Muscle of leg (tissue), 11 donors: ENCODE data around the gene CXCL8. TPM values are rescaled to one million over a fixed set of nuclear protein-coding genes. Genes with fewer than 3 reads are reported as not detected.
"Not testable (repeated sequence)": the region's sequence is repeated elsewhere in the genome, so short reads cannot be mapped to it uniquely, and the experiment has no call there.

Source experiments
- DNase-seq: peaks from one replicate; pipeline ENCODE4 v3.0.0; 2013
- H3K27ac ChIP-seq: one replicate; pipeline ENCODE4 v1.5.1; 2013; ENCODE audit warnings: mild to moderate bottlenecking, low read length, control low read depth
- H3K27me3 ChIP-seq: one replicate; pipeline ENCODE4 v1.6.1; 2013; ENCODE audit warnings: low read length; ENCODE audit not compliant: control insufficient read depth, insufficient read depth
- H3K36me3 ChIP-seq: one replicate; pipeline ENCODE4 v1.6.1; 2013; ENCODE audit warnings: low read length; ENCODE audit not compliant: control insufficient read depth, insufficient read depth
- H3K4me1 ChIP-seq: one replicate; pipeline ENCODE4 v1.6.1; 2013; ENCODE audit warnings: low read length; ENCODE audit not compliant: control insufficient read depth, insufficient read depth
- H3K4me3 ChIP-seq: one replicate; pipeline ENCODE4 v1.5.1; 2013; ENCODE audit warnings: low read length, control low read depth
- H3K9me3 ChIP-seq: replicated peaks from 2 replicates; pipeline ENCODE4 v1.6.1; 2013; ENCODE audit warnings: low read depth, low read length; ENCODE audit not compliant: control insufficient read depth
- WGBS: methylation state at CpG from one replicate; pipeline ENCODE4 v1.1.5; 2013; ENCODE audit warnings: missing lambda C conversion rate; ENCODE audit not compliant: insufficient coverage; 5-methylcytosine and 5-hydroxymethylcytosine counted together
- polyA plus RNA-seq, 8 donors: library from polyadenylated mRNA; unstranded; fragments of 120-200 nt; gene quantifications; one replicate each; pipeline versions ENCODE4 v1.2.1 to v1.2.3, GENCODE V29; 2013; ENCODE audit warnings: inconsistent platforms in 1 of 8, low replicate concordance in 1 of 8; ENCODE audit not compliant: insufficient read length in 8 of 8, insufficient read depth in 1 of 8
- total RNA-seq: library from RNA; stranded (reverse); fragments of 120-200 nt; gene quantifications from one replicate; pipeline ENCODE4 v1.2.4, GENCODE V29; 2013

The CXCL8 gene
- total and polyA plus RNA-seq, 9 donors: 1.2 to 10.7 (median 3.3) TPM

DNA sequence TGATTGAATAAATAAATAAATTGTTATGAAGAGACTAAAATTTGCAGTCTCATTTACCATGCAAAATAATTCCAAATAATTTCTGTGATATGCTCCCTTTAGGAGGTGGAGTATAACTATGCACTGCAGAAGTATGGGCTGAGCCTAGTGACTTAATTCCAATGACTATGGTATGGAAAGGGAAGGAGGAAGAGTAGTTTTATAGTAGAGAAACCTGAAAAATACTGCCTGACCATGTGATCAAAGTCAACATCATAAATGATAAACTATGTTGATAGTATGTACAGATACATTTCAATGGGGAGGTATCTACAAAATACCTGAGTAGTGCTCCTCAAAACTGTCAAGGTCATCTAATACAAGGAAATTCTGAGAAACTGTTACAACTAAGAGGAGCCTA lies 14.6 kb downstream of the CXCL8 start:
- no peak for DNase-seq
- Histone ChIP-seq H3K36me3 (no peaks in the 10 kb centered on the region), H3K27ac (no peak overlapping the region), H3K4me3 (no peak overlapping the region), H3K27me3 (no peaks in the 10 kb centered on the region), H3K9me3 (no peaks in the 10 kb centered on the region), H3K4me1 (no peaks in the 10 kb centered on the region)

DNA sequence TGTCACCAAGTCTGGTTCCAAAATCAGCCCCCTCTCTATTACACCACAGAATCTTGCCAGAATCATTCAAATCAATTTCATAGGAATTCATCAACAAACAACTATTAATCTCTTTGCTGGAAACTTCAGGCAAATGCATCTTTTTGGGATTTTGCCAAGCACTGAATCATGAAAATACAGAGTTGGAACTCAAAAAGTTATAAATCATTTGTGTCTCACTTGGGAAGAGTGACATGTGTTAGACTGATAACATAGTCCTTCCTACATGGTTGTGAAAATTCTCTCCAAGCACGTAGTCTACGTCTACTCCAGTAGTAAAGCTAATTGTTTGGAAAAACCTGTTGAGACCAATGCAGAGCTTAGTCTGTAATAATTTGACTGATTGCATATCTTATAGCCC lies 19.0 kb downstream of the CXCL8 start:
- Histone ChIP-seq H3K4me3 (no peak overlapping the region), H3K36me3 (no peaks in the 10 kb centered on the region), H3K9me3 (no peaks in the 10 kb centered on the region), H3K27ac (no peak overlapping the region), H3K4me1 (no peaks in the 10 kb centered on the region), H3K27me3 (no peaks in the 10 kb centered on the region)
- WGBS: no CpG with 5 or more reads among the region's 2 CpGs
- DNase-seq: no peak

DNA sequence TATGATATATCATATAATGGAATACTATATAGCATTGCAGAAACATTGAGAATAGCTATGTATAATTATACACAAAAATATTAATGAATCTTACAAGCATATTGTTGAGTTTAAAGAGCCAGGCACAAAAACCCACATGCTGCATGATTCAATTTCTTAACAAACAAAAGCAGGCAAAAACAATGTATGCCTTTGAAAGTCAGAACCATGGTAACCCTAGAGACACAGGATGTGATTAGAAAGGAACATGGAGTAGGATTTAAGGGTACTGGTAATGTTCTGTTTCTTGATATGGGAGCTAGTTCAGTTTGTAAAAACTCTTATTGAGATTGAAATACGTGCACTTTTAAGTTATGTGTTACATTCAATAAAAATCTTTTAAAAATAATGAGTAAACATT lies 21.5 kb downstream of the CXCL8 start:
- no peaks in the 10 kb centered on the region for H3K4me1 ChIP-seq
- H3K27me3 ChIP-seq: no peaks in the 10 kb centered on the region
- H3K4me3 ChIP-seq: no peak overlapping the region
- WGBS: no CpG with 5 or more reads among the region's 1 CpG
- DNase-seq: no peak
- H3K36me3 ChIP-seq: no peaks in the 10 kb centered on the region
- H3K9me3 ChIP-seq: no peaks in the 10 kb centered on the region
- H3K27ac ChIP-seq: no peak overlapping the region

DNA sequence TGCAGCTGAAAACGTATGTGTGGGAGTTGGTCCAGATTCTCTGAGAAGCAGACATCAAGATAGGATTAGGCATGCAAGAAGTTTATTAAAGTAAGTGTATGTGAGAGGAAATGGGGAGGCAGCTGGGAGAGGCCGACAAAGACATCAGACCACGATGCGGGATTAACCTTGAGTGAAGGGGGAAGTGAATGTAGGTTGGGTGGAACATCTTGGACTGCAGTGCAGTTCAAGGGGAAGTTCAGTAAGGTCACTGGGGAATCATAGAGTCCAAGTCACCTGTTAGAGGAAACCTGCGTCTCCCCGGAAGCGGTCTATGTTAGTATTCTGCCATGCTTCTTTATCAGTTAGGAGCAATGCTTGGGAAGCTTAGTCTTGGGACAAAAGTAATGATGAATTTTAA lies 22.0 kb downstream of the CXCL8 start:
- Histone ChIP-seq H3K27ac (no peak overlapping the region), H3K4me1 (no peaks in the 10 kb centered on the region), H3K27me3 (no peaks in the 10 kb centered on the region), H3K36me3 (no peaks in the 10 kb centered on the region), H3K9me3 (no peaks in the 10 kb centered on the region), H3K4me3 (no peak overlapping the region)
- peak; percentile 13 for DNase-seq
- 56% methylated on average over 7 of the region's 7 CpGs for WGBS

DNA sequence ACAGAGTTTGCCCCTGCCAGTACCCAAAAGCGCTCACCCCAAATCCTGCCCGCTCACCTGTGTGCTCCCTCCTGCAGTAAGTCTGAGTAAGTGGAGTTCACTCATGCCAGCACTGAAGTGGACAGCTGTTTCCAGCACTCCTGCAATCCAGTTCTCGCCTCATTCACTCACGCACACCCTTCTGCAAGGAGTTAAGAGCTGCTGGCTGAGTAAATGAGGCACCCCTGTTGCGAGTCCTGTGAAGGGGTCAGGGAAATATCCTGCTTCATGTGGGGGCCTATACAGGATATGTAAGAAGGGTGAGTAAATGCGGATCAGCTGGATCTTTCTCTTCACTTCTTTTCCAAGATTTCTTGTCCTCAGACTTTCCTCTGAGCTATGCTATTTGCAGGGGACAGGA lies 23.5 kb downstream of the CXCL8 start:
- no peak for DNase-seq
- Histone ChIP-seq H3K27ac (no peak overlapping the region), H3K4me3 (no peak overlapping the region), H3K4me1 (no peaks in the 10 kb centered on the region), H3K27me3 (no peaks in the 10 kb centered on the region), H3K9me3 (no peaks in the 10 kb centered on the region), H3K36me3 (no peaks in the 10 kb centered on the region)
- WGBS: 100% methylated on average over 2 of the region's 6 CpGs

DNA sequence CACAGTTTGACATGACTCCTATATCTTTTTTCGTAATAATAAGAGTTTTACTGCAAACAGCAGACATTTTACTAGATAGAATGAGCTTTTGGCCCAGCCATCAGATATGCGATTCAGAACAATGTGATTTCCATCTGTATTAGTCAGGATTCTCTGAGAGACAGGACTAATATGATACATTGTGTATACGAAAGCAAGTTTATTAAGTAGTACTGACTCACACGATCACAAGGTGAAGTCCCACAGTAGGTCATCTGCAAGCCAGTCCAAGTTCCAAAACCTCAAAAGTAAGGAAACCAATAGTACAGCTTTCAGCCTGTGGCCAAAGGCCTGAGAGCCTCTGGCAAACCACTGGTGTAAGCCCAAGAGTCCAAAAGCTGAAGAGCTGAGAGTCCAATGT lies 24.1 kb downstream of the CXCL8 start:
- H3K4me1 ChIP-seq: no peaks in the 10 kb centered on the region
- DNase-seq: no peak
- H3K4me3 ChIP-seq: no peak overlapping the region
- H3K27me3 ChIP-seq: no peaks in the 10 kb centered on the region
- H3K27ac ChIP-seq: no peak overlapping the region
- 73% methylated on average over 3 of the region's 4 CpGs for WGBS
- no peaks in the 10 kb centered on the region for H3K36me3 ChIP-seq
- H3K9me3 ChIP-seq: no peaks in the 10 kb centered on the region

DNA sequence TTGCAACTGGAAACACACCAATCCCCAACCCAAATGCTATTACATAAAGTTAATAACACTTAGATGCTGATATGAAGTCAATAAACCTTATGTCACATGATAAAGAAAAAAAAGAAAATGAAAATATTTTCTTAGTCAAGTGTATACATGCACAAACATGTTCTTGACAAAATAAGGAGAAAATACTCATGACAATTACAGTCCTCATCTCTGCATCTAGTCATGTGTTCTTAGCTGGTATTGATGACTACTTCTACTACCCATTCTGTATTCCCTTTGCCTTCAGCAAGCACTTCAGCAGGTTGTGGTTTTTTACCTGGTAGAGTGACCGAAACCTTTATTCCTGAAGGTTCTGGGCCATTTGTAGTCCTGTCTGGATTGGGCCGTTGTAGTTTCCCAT lies 24.9 kb downstream of the CXCL8 start:
- Histone ChIP-seq H3K4me1 (no peaks in the 10 kb centered on the region), H3K9me3 (no peaks in the 10 kb centered on the region), H3K36me3 (no peaks in the 10 kb centered on the region), H3K4me3 (no peak overlapping the region), H3K27ac (no peak overlapping the region), H3K27me3 (no peaks in the 10 kb centered on the region)
- 80% methylated on average over 1 of the region's 2 CpGs for WGBS
- no peak for DNase-seq

DNA sequence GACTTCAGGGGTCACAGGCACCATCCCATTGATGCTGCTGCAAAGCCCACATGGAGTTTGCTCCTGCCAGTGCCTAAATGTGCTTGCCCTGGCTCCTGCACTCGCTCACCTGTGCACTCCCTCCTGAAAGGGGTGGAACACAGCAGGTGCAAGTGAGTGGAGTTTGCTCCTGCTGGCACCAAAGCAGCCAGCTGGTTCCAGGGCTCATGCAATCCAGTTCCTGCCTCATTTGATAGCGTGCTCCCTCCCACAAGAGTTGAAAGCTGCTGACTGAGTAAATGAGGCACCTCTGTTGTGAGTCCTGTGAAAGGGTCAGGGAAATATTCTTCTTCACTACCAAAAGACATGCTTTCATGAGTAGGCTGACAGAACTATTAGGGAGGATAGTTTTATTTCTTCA lies 30.5 kb downstream of the CXCL8 start:
- Histone ChIP-seq H3K27me3 (no peaks in the 10 kb centered on the region), H3K4me3 (no peak overlapping the region)
- WGBS: no CpG with 5 or more reads among the region's 2 CpGs

DNA sequence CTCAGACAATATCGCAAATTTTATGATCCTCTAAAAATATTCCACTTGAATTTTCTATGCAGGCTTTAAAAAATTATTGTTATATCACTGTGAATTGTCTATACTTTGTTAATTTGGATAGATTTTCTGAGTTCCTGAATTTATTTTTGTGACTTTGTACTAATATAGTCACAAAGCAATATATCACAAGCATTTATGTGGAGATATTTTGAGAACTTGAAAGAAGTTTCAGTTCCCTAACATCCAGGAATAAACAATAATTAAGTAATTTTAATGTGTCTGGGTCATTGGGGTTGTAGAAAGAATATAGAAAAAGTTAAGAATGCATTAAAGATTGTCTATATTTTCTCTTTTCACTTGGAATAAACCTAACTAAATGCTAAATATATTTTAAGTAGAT lies 32.0 kb downstream of the CXCL8 start:
- no peak for DNase-seq
- no CpG with 5 or more reads among the region's 1 CpG for WGBS
- Histone ChIP-seq H3K27me3 (no peaks in the 10 kb centered on the region), H3K27ac (no peak overlapping the region), H3K9me3 (no peaks in the 10 kb centered on the region), H3K4me3 (no peak overlapping the region), H3K4me1 (no peaks in the 10 kb centered on the region), H3K36me3 (no peaks in the 10 kb centered on the region)

More for the DNA sequence above, 30.5 kb downstream of the CXCL8 start:
- no peaks in the 10 kb centered on the region for H3K36me3 ChIP-seq
- H3K9me3 ChIP-seq: no peaks in the 10 kb centered on the region
- DNase-seq: no peak
- no peak overlapping the region for H3K27ac ChIP-seq
- H3K4me1 ChIP-seq: no peaks in the 10 kb centered on the region

DNA sequence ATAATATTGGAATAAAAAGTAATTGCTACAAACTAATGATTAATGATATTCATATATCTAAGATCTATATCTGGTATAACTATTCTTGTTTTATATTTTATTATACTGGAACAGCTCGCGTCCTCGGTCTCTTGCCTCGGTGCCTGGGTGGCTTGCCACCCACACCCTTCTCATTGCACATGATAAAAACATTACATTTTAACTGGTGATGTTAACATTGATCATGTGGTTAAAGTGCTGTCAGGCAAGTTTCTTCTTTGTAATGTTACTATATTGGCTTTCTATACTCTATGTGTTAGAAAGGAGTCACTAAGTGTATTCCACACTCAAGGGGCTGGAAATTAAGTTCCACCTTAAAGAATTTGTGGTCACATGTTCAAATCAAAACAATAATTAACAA lies 34.0 kb downstream of the CXCL8 start:
- no CpG with 5 or more reads among the region's 4 CpGs for WGBS
- not testable (repeated sequence) for H3K27me3 ChIP-seq, DNase-seq, H3K36me3 ChIP-seq, H3K4me3 ChIP-seq, H3K27ac ChIP-seq, H3K9me3 ChIP-seq, H3K4me1 ChIP-seq

DNA sequence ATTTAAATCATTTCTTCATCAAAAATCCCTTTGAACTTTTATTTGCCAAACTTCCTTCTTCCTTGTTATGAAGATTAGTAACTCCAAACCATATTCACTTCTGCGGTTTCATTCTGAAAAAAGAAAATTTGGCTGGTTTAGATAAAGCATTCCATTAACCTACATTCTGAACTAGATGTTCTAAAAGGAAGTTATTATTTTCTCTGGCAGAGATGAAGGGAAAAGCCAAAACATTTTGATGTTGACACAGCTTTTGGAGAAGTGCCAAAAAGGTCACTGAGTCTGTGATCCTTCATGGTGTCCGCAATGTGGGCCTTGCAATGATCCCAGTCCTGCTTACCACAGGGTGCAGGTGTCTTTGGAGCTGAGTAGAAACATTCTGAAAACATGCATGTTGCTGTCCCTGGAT lies 36.0 kb downstream of the CXCL8 start:
- Histone ChIP-seq H3K27me3 (no peaks in the 10 kb centered on the region), H3K27ac (no peak overlapping the region)

More for the DNA sequence above, 36.0 kb downstream of the CXCL8 start:
- Histone ChIP-seq H3K36me3 (no peaks in the 10 kb centered on the region), H3K9me3 (no peaks in the 10 kb centered on the region), H3K4me3 (no peak overlapping the region), H3K4me1 (no peaks in the 10 kb centered on the region)
- 75% methylated on average over 1 of the region's 2 CpGs for WGBS
- peak; percentile 50 for DNase-seq
